Calu3 (cell line): ENCODE data around the gene GSDME. TPM values are rescaled to one million over a fixed set of nuclear protein-coding genes. Genes with fewer than 3 reads are reported as not detected.

ENCODE experiments used
- BruUV-seq: library from RNA; stranded (reverse); fragments of 400-500 nt; replicated peaks from 2 replicates; lab custom pipeline; 2021; lab: Mats Ljungman, UMichigan
- CTCF ChIA-PET: fragments of 300-600 bp; sonication (Branson Sonifier 250); formaldehyde crosslinking; loops from one replicate; lab custom pipeline; 2022; ENCODE audit warnings: antibody characterized with exemption; lab: Charles Lee
- DNase-seq: peaks from one replicate; pipeline ENCODE4 v3.0.0; 2022
- H3K27ac Mint-ChIP-seq: one replicate; pipeline ENCODE4 v1.8.0; 2022; ENCODE audit warnings: mixed read lengths; ENCODE audit not compliant: unreplicated experiment
- H3K27me3 Mint-ChIP-seq: one replicate; pipeline ENCODE4 v1.8.0; 2022; ENCODE audit warnings: mixed read lengths; ENCODE audit not compliant: unreplicated experiment
- H3K36me3 Mint-ChIP-seq: one replicate; pipeline ENCODE4 v1.8.0; 2022; ENCODE audit warnings: mild to moderate bottlenecking, moderate library complexity, mixed read lengths; ENCODE audit not compliant: insufficient read depth, unreplicated experiment
- H3K4me1 Mint-ChIP-seq: one replicate; pipeline ENCODE4 v1.8.0; 2022; ENCODE audit warnings: mild to moderate bottlenecking, low read depth, mixed read lengths; ENCODE audit not compliant: unreplicated experiment
- H3K4me3 Mint-ChIP-seq: one replicate; pipeline ENCODE4 v1.8.0; 2022; ENCODE audit warnings: mild to moderate bottlenecking, low read depth, moderate library complexity, mixed read lengths; ENCODE audit not compliant: unreplicated experiment
- H3K9me3 Mint-ChIP-seq: one replicate; pipeline ENCODE4 v1.8.0; 2022; ENCODE audit warnings: low read depth, mixed read lengths; ENCODE audit not compliant: unreplicated experiment
- intact Hi-C: fragments of 100-400 bp; cut with micrococcal nuclease; formaldehyde crosslinking; loops from one replicate; pipeline ENCODE4 v1.10.0; 2022; ENCODE audit not compliant: unreplicated experiment
- total RNA-seq: library from RNA; stranded (reverse); gene quantifications from 2 replicates; pipeline ENCODE4 v1.2.3, GENCODE V29; 2022
- TF ChIP-seq, protein P1 (sequence below): fragments of 200-600 bp; IDR thresholded peaks from one replicate; pipeline ENCODE4 v1.8.0; 2022; ENCODE audit warnings: antibody characterized with exemption; ENCODE audit not compliant: unreplicated experiment

GSDME gene
- total RNA-seq, 1 experiment from 2014 or later, result 9.4 TPM

DNA sequence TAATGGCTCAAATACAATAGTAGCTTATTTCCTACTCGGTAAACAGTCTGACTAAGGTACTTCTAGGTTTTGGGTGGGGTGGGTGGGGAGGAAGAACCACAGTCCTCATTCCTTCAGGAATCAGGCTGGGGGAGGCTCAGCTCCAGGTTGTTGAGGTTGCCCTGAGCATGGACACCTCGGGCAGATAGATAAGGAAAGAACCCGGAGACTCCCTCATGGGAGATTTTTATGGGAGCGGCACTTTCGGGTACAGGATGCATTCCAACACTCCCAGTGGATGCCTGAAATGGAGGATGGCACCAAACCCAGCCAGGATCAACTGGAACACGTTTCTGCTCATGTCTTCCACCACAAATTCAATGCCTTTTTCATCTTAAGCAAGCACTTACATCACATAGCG, 5.5 kb upstream of the GSDME start:
- Mint-ChIP-seq H3K27ac (no peak overlapping the region), H3K9me3 (no peaks in the 10 kb centered on the region), H3K27me3 (no peaks in the 10 kb centered on the region), H3K36me3 (peaks cover 3% of the 10 kb centered on the region), H3K4me1 (no peaks in the 10 kb centered on the region), H3K4me3 (no peak overlapping the region)
- CTCF ChIA-PET, result interaction anchor here (0.5 kb wide), 1 partner anchor 13 kb away, joined by 5 read pairs; no protein-coding TSS in a partner anchor
- intact Hi-C loops, result no loop called here
- no peak for DNase-seq
- BruUV-seq, result no TSS peak
- TF ChIP-seq, protein P1, sequence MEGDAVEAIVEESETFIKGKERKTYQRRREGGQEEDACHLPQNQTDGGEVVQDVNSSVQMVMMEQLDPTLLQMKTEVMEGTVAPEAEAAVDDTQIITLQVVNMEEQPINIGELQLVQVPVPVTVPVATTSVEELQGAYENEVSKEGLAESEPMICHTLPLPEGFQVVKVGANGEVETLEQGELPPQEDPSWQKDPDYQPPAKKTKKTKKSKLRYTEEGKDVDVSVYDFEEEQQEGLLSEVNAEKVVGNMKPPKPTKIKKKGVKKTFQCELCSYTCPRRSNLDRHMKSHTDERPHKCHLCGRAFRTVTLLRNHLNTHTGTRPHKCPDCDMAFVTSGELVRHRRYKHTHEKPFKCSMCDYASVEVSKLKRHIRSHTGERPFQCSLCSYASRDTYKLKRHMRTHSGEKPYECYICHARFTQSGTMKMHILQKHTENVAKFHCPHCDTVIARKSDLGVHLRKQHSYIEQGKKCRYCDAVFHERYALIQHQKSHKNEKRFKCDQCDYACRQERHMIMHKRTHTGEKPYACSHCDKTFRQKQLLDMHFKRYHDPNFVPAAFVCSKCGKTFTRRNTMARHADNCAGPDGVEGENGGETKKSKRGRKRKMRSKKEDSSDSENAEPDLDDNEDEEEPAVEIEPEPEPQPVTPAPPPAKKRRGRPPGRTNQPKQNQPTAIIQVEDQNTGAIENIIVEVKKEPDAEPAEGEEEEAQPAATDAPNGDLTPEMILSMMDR, result no peak

DNA sequence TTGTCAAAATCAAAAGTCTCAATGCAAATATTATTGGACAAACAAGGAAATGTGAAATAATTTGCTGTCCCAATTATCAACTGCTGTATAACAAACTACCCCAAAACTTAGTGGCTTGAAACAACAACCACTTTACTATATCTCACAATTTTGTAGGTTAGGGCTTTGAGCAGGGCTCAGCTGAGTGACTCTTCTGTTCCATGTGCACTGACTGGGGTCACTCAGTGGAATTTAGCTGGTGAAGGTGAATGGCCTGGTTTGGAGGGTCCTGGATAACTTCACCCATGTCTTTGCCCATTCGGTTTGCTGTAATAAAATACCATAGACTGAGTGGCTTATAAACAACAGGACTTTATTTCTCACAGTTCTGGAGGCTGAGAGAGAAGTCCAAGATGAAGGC, 3.7 kb upstream of the GSDME start:
- H3K9me3 Mint-ChIP-seq, result no peaks in the 10 kb centered on the region
- DNase-seq, result no peak
- TF ChIP-seq, protein P1, result no peak
- H3K4me1 Mint-ChIP-seq, result peaks cover 6% of the 10 kb centered on the region
- H3K27ac Mint-ChIP-seq, result no peak overlapping the region
- no peaks in the 10 kb centered on the region for H3K27me3 Mint-ChIP-seq
- no peak overlapping the region for H3K4me3 Mint-ChIP-seq
- peaks cover 20% of the 10 kb centered on the region for H3K36me3 Mint-ChIP-seq
- CTCF ChIA-PET, result no interaction called here
- no TSS peak for BruUV-seq
- intact Hi-C loops, result no loop called here

DNA sequence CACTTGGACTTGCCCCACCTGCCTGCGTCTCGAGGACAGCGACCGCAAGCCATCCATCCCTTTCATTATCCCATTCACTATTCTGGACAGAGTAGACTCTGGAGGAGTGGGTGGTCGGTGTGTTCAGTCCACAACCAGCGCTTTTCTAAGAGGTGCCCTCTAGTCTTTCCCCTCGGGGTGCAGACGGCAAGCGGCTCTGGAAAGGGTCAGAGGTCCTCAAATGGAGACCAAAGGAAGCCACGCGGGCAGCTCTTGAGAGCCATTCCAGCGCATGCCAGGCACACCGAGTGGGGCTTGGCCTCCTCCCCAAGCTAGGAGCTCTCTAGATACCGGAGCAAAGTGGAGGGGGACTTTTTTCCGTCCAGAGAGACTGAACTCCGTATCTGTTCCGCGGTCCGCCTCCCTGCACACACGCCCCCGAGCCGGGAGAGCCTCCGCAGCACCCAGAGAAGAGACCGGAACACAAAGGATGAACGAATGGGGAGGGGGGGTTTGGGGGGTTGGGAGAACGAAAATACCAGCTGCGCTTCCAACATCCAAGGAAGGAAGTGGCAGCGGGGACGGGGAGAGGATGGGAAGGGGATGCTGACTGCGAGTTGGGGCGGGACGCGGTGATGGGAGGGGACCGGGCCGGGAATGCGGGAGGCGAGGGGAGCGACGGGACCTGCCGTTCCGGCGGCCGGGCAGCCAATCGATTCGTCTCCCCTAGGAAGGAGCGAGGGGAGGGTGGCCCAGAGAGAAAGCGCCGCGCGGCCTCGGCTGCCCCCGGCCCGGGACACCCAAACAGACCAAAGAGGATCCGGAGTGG, 515 bp downstream of the GSDME start:
- Mint-ChIP-seq H3K4me3 (peak overlapping the region; percentile 81), H3K27ac (peak overlapping the region; percentile 15), H3K36me3 (peaks cover 23% of the 10 kb centered on the region), H3K9me3 (no peaks in the 10 kb centered on the region), H3K27me3 (no peaks in the 10 kb centered on the region), H3K4me1 (peaks cover 22% of the 10 kb centered on the region)
- intact Hi-C loops, result no loop called here
- no peak for DNase-seq
- no TSS peak for BruUV-seq
- CTCF ChIA-PET, result no interaction called here
- TF ChIP-seq, protein P1, result no peak

DNA sequence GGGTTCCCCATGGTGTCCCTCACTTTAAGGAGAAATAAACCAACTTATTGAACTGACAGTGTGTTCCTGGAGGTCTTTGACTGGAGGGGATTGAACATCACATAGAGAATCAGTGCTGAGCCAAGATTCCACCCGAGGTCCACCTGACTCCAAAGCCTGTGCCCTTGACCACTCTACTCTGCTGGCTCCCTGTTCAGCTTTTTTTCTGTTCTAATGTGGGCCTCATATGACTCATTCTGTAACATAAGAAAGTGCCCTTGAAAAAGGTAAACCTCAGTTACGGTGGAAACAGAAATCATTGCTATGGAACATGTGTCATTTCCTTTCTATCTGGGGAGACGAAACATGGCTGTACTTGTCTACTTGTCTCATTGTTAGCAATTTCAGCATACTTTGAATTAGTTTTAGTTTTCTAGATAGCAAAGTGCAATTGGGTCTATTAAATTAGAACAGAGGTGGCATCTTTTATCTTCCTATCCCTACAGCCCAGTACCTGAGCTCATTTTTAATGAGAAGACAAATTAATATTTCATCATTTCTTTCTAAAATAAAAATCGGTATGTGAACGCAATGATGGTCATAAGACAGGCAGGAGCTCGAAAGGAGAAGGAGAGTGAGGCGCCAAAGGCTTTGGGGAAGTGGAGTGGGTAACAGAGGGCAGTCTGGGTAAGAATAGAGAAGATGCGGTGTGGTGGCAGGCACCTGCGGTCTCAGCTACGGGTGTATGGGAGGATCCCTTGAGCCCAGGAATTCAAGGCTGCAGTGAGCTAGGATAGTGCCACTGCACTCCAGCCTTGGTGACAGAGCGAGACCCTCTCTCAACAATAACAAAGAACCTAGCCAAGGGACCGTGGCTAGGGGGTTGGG, 1.5 kb downstream of the GSDME start:
- TF ChIP-seq, protein P1, result no peak
- DNase-seq, result no peak
- intact Hi-C loops, result no loop called here
- TSS peak; percentile 28 for BruUV-seq
- no peaks in the 10 kb centered on the region for H3K27me3 Mint-ChIP-seq
- CTCF ChIA-PET, result interaction anchor here (0.5 to 1.0 kb wide), 4 partner anchors 33 to 599 kb away, joined by 3 read pairs; no protein-coding TSS in a partner anchor
- peak overlapping the region; percentile 81 for H3K4me3 Mint-ChIP-seq
- H3K9me3 Mint-ChIP-seq, result no peaks in the 10 kb centered on the region
- H3K27ac Mint-ChIP-seq, result no peak overlapping the region
- H3K36me3 Mint-ChIP-seq, result peaks cover 23% of the 10 kb centered on the region
- peaks cover 22% of the 10 kb centered on the region for H3K4me1 Mint-ChIP-seq
